Heart right ventricle (tissue), 16 donors: ENCODE data around the gene BUB1B. TPM values are rescaled to one million over a fixed set of nuclear protein-coding genes. Genes with fewer than 3 reads are reported as not detected.
A peak's percentile ranks its signal among the peaks of the same experiment; 100 is the strongest.

Experiments used
- ATAC-seq, 8 donors: fragments of 200-7000 bp; cut with Tn5 transposase; one replicate each; pipeline ENCODE4 v1.9.1; 2020; ENCODE audit warnings: mild to moderate bottlenecking in 8 of 8, moderate library complexity in 8 of 8, moderate number of reproducible peaks in 1 of 8
- DNase-seq, 2 donors: peaks; one replicate each; pipeline ENCODE4 v3.0.0-alpha.2; 2020
- H3K27ac ChIP-seq, 10 donors: fragments of 200-600 bp; sonication (generic) in 2 of 10; one replicate each; pipeline versions ENCODE4 v1.5.0 to v1.8.0; 2020 to 2022; ENCODE audit warnings: mild to moderate bottlenecking in 3 of 10
- H3K27me3 ChIP-seq, 7 donors: fragments of 200-600 bp; one replicate each; pipeline ENCODE4 v1.8.0; 2021 to 2022; ENCODE audit warnings: mild to moderate bottlenecking in 2 of 7
- H3K36me3 ChIP-seq, 9 donors: fragments of 200-600 bp; sonication (generic) in 1 of 9; one replicate each; pipeline versions ENCODE4 v1.5.0 to v1.8.0; 2020 to 2022; ENCODE audit warnings: mild to moderate bottlenecking in 2 of 9
- H3K4me1 ChIP-seq, 9 donors: fragments of 200-600 bp; sonication (generic) in 1 of 9; one replicate each; pipeline versions ENCODE4 v1.5.0 to v1.8.0; 2020 to 2022; ENCODE audit warnings: mild to moderate bottlenecking in 4 of 9
- H3K4me3 ChIP-seq, 10 donors: fragments of 200-600 bp; sonication (generic) in 2 of 10; one replicate each; pipeline versions ENCODE4 v1.5.0 to v1.8.0; 2020 to 2022; ENCODE audit warnings: mild to moderate bottlenecking in 7 of 10, moderate library complexity in 2 of 10
- H3K9me3 ChIP-seq, 11 donors: fragments of 200-600 bp in 10 of 11; sonication (generic) in 2 of 11; one replicate each; pipeline versions ENCODE4 v1.5.0 to v1.8.0; 2013 to 2022; ENCODE audit warnings: mild to moderate bottlenecking in 2 of 11, control low read depth in 1 of 11, moderate library complexity in 1 of 11
- CTCF ChIP-seq, 9 donors: fragments of 200-600 bp; sonication (generic) in 2 of 9; IDR thresholded peaks; one replicate each; pipeline versions ENCODE4 v1.5.0 to v1.8.0; 2021 to 2022; ENCODE audit warnings: antibody characterized with exemption in 9 of 9, mild to moderate bottlenecking in 5 of 9, moderate library complexity in 1 of 9
- WGBS, 2 donors: extraction: QIAGEN DNeasy Blood & Tissue Kit; methylation state at CpG; one replicate each; pipeline ENCODE4 v1.1.7; 2013; ENCODE audit warnings: inconsistent platforms in 1 of 2; 5-methylcytosine and 5-hydroxymethylcytosine counted together
- intact Hi-C, 10 donors: fragments of 100-400 bp; cut with DNase I; formaldehyde crosslinking; loops; one replicate each; pipeline versions ENCODE4 v1.11.1 to v1.14.2; 2022
- polyA plus RNA-seq, 2 donors: library from polyadenylated mRNA; stranded (reverse); fragments of 200-250 nt; gene quantifications; one replicate each; pipeline ENCODE4 v1.2.3, GENCODE V29; 2013
- total RNA-seq, 10 donors: library from RNA; stranded (reverse); fragmentation: NEBNext Ultra II Directional in 3 of 10; extraction: Animal tissue kit (Norgen Biotek cat#: 25700) in 3 of 10; gene quantifications; one replicate each; pipeline versions ENCODE4 v1.2.1 to v1.2.4, GENCODE V29; 2021 to 2023
- donor health status: Arrhythmogenic right ventricular cardiomyopathy.
- donor health status: ischemic (EF 13 %, LVEDD 7.1; RV severe dilation, severe dysfunction).
- donor health status: healthy with polysubstance abuse.
- donor health status: DM: no; HTN: yes; CAD: no.
- donor health status: DM: no; HTN: no; CAD: no.
- donor health status: ischemic (EF 25% LVEDD 6.9; RV normal size, moderate dysfunction).
- donor health status: ischemic (EF 25% LVEDD 5.7; RV mildly dilated, moderate dysfunction).
- donor health status: healthy.
- donor health status: DM: yes; HTN: yes; CAD: no.
- donor health status: Ischemic cardiomyopathy.
- donor health status: ischemic (EF 35%, LVEDD 5.7; RV mildly dilated, moderate dysfunction).
- donor health status: nonischemic (EF 11% LVEDD 7.7; RV severe dilation, severe dysfunction).
- donor health status: DM: yes; HTN: yes; CAD: no.
- donor health status: PGD.
- donor health status: ischemic (EF 29% LVEDD 5.4; RV normal size, mild dysfunction).
- donor health status: nonischemic (EF 23%, LVEDD 6.1; RV moderate dilation, normal function).

The BUB1B gene
- total and polyA plus RNA-seq, 12 donors, result 0.17 to 5.1 (median 1.0) TPM

GRCh38 chr15:40198355-40199085, 37.7 kb downstream of the BUB1B start:
- intact Hi-C loops, result no loop called here
- 87 to 97% methylated on average over 1 of the region's 1 CpG for WGBS, 2 donors
- no peaks in the 10 kb centered on the region for H3K4me1 ChIP-seq
- no peaks in the 10 kb centered on the region for H3K27me3 ChIP-seq
- no peaks in the 10 kb centered on the region for H3K9me3 ChIP-seq
- no peak for DNase-seq
- no peak overlapping the region for H3K27ac ChIP-seq
- H3K36me3 ChIP-seq, result peaks cover 0 to 28% (median 0%) of the 10 kb centered on the region in 9 donors
- no peak for ATAC-seq
- no peak for TF ChIP-seq CTCF (IDR thresholded peaks at IDR 0.05)
- H3K4me3 ChIP-seq, result no peak overlapping the region

DNA sequence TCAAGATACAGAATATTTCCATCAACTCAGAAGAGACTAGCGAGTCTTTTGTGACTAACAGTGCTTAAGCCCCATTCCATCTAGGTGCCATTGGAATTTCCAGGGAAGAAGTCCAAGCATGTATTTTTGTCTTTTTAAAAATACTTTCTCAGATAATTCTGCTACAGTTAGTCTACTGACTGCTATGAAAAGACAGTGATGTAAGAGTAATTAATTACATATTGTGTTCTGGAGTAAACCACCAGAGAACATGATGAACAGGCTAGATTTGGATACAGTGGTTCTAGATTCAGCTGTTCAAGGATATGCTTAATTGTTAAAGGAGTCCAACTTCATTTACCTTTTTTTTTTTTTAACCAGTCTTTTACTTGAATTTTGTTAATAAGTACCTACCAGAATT, 43.2 kb downstream of the BUB1B start:
- TF ChIP-seq CTCF (IDR thresholded peaks at IDR 0.05), result no peak
- DNase-seq, result no peak
- Histone ChIP-seq H3K9me3 (no peaks in the 10 kb centered on the region), H3K36me3 (peaks cover 0 to 48% (median 0%) of the 10 kb centered on the region in 9 donors), H3K27me3 (no peaks in the 10 kb centered on the region), H3K4me3 (no peak overlapping the region), H3K27ac (no peak overlapping the region), H3K4me1 (no peaks in the 10 kb centered on the region)
- ATAC-seq, result peak in 2 of 8 donors; percentile 55 to 66
- 66 to 76% methylated on average over 1 of the region's 1 CpG for whole genome bisulfite sequencing, 2 donors
- intact Hi-C loops, result loop anchor here in 1 of 10 donors (10.0 kb wide), 1 partner anchor 89 kb away; no protein-coding TSS in a partner anchor

DNA sequence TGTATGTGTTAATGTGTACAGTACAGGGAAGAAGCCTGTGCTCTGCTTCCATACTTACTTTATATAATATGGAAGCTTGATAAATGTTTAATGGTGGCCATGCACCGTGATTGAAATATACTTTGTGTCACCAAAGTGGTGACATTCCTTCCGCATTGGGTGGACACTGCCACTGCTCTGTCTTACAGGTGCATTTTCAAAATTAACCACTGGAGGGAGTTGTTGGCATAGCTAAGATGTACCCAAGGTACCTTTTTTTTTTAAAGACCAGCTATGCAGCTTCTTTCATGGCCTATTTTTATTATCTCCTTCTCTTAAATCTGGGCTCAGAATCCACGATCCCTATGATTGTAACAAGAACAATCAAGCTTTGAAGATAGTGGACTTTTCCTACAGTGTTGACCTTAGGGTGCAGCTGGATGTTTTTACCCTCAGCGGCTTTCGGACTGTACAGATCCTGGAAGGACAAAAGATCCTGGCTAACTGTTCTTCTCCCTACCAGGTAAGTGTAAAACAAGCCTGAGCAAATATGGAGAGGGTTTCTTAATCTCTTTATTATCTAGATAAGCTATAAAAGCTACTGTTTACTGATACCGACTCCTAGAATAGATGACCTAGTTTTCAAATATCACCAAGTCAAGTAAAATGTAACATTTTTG, 56.4 kb downstream of the BUB1B start:
- Histone ChIP-seq H3K4me1 (no peaks in the 10 kb centered on the region), H3K9me3 (no peaks in the 10 kb centered on the region), H3K4me3 (no peak overlapping the region), H3K27me3 (no peaks in the 10 kb centered on the region), H3K36me3 (peaks cover 0 to 66% (median 0%) of the 10 kb centered on the region in 9 donors), H3K27ac (no peak overlapping the region)
- peak; percentile 68 to 92 (median 87) for TF ChIP-seq CTCF (IDR thresholded peaks at IDR 0.05)
- peak in 1 of 2 donors; percentile 67 for DNase-seq
- intact Hi-C loops, result loop anchor here in 9 of 10 donors (1.0 to 10.0 kb wide), 9 partner anchors 54 to 205 kb away; no protein-coding TSS in a partner anchor
- peak; percentile 80 to 92 (median 82) for ATAC-seq
- 50 to 52% methylated on average over 6 of the region's 6 CpGs for WGBS, 2 donors

DNA sequence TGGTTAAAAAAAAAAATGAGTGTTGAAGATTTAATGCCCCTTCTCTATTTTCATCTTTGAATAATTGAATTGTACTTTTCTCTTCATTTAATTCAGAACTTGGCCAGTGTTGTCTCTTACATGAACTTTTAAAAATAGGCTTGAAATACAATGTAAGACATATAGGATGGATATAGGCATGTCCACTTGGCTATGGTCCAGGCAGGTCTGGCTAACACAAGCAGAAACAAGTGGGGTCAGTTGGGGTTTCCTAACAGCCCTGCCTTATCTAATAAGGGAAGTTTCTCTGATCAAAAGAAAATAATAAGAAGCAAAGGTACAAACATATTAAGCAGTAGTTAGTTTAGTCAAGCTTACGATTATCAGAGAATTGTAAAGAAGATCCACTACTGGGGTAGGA, 58.9 kb downstream of the BUB1B start:
- no peak for TF ChIP-seq CTCF (IDR thresholded peaks at IDR 0.05)

More for the DNA sequence above, 58.9 kb downstream of the BUB1B start:
- WGBS, 2 donors, result 92 to 95% methylated on average over 1 of the region's 1 CpG
- peaks cover 0 to 43% (median 0%) of the 10 kb centered on the region in 9 donors for H3K36me3 ChIP-seq
- no peaks in the 10 kb centered on the region for H3K9me3 ChIP-seq
- no peak for ATAC-seq
- no peak overlapping the region for H3K4me3 ChIP-seq
- intact Hi-C loops, result loop anchor here in 6 of 10 donors (2.0 to 10.0 kb wide), 6 partner anchors 52 to 202 kb away; no protein-coding TSS in a partner anchor
- H3K27me3 ChIP-seq, result no peaks in the 10 kb centered on the region
- no peak for DNase-seq
- no peak overlapping the region for H3K27ac ChIP-seq
- no peaks in the 10 kb centered on the region for H3K4me1 ChIP-seq
